Measurements from ENCODE around the gene FGF11. TPM values are rescaled to one million over a fixed set of nuclear protein-coding genes. Genes with fewer than 3 reads are reported as not detected.

The FGF11 gene
- total and polyA plus RNA-seq, 2 donors (not counting 3 experiments of a cell fraction or from before 2014, with no cell fraction given), result 0.70 TPM; not detected in 1

DNA sequence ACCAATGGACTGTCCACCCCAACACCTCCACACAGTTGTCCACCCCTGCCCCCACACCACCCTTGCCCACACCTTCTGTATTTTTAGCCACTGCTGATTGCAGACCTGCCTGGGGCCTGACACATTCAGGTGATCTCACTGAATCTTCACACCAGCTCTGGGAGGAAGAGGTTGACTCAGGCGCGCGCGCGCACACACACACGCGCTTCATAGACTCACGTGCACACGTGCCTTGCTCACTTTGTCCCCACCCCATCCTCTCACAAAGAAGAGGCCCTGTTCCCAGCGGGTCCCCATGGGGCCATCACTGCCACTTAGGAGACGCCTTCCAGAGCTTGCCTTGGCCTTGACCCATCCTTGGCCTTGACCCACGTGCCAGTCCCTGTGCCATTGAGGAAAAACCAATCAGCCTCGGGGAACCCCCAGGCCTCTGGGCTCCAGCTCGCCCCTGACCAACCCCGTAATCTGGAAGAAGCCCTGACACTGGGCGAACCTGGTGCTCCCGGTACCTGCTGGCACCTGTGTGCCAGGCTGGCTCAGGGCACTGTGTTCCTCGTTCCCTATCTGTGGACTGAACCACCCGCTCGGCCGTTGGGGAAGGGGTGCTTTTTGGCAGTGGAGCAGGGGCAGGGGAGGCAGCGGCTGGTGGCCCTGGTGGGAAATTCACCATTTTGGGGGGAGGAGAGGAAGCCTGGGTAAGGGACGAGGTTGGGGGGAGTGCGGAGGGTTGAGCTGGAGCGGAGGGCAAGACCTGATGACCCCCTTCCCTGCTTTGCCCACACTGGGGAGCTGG is 28.5 kb upstream of the FGF11 start:
- H4K20me1 ChIP-seq (replicated peaks; ENCODE audit: control insufficient read depth, extremely low read depth, insufficient read depth, low read length), result no peaks in the 10 kb centered on the region
- no peaks in the 10 kb centered on the region for H3K9me3 ChIP-seq (replicated peaks; ENCODE audit: control insufficient read depth, insufficient read depth, low read length)
- no peaks in the 10 kb centered on the region for H3K9me1 ChIP-seq (replicated peaks; ENCODE audit: control insufficient read depth, extremely low read depth, insufficient read depth, low read length)
- dilution Hi-C loops (cut with MboI; ENCODE audit: extremely low pct_ligation_motif_present, low sequenced_read_pairs) (no loop called here), intact Hi-C loops (cut with micrococcal nuclease) (no loop called here)
- H2AFZ ChIP-seq (ENCODE audit: low read depth, low read length), result no peak overlapping the region
- H3K9ac ChIP-seq (replicated peaks; ENCODE audit: extremely low read depth, insufficient read depth, low read length), result no peak overlapping the region
- H3K36me3 ChIP-seq (ENCODE audit: control insufficient read depth in 2 of 2, extremely low read depth in 1 of 2, insufficient read depth in 2 of 2, low read length in 2 of 2), result peaks cover 0 to 17% of the 10 kb centered on the region in 2 experiments
- BruUV-seq (replicated peaks), result no TSS peak
- ChIA-PET POLR2A (no interaction called here), CTCF (no interaction called here)
- no peaks in the 10 kb centered on the region for H3K27me3 ChIP-seq (ENCODE audit: control insufficient read depth in 2 of 2, insufficient read depth in 2 of 2, low read length in 2 of 2)
- H3K4me3 ChIP-seq (replicated peaks in 1 of 3; ENCODE audit: insufficient read depth in 1 of 3, low read depth in 1 of 3, low read length in 3 of 3), result no peak overlapping the region
- H3K4me2 ChIP-seq (ENCODE audit: insufficient read depth, low read length), result no peak overlapping the region
- H3K27ac ChIP-seq (ENCODE audit: insufficient read depth, low read depth, low read length), result no peak overlapping the region
- no peak for DNase-seq (ENCODE audit: low read depth, low spot score)
- no peaks in the 10 kb centered on the region for H3K79me2 ChIP-seq (ENCODE audit: control insufficient read depth, insufficient read depth, low read length)
- TF ChIP-seq FOS (IDR thresholded peaks at IDR 0.05; ENCODE audit: borderline replicate concordance, insufficient read depth, low read length), result no peak
- no peak for TF ChIP-seq EZH2 (IDR thresholded peaks at IDR 0.05; ENCODE audit: borderline replicate concordance, low read depth, low read length, severe bottlenecking)
- no peak for TF ChIP-seq POLR2AphosphoS5 (IDR thresholded peaks at IDR 0.05; ENCODE audit: insufficient read depth, low read depth, low read length)
- TF ChIP-seq POLR2A (IDR thresholded peaks at IDR 0.05; ENCODE audit: low read depth, low read length), result no peak
- no peak for TF ChIP-seq MYC (IDR thresholded peaks at IDR 0.05; ENCODE audit: low read depth, low read length)
- TF ChIP-seq GATA2 (IDR thresholded peaks at IDR 0.05; ENCODE audit: insufficient read depth, insufficient read length, low read depth, low read length), result no peak
- TF ChIP-seq, protein P1, sequence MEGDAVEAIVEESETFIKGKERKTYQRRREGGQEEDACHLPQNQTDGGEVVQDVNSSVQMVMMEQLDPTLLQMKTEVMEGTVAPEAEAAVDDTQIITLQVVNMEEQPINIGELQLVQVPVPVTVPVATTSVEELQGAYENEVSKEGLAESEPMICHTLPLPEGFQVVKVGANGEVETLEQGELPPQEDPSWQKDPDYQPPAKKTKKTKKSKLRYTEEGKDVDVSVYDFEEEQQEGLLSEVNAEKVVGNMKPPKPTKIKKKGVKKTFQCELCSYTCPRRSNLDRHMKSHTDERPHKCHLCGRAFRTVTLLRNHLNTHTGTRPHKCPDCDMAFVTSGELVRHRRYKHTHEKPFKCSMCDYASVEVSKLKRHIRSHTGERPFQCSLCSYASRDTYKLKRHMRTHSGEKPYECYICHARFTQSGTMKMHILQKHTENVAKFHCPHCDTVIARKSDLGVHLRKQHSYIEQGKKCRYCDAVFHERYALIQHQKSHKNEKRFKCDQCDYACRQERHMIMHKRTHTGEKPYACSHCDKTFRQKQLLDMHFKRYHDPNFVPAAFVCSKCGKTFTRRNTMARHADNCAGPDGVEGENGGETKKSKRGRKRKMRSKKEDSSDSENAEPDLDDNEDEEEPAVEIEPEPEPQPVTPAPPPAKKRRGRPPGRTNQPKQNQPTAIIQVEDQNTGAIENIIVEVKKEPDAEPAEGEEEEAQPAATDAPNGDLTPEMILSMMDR (IDR thresholded peaks at IDR 0.05; ENCODE audit: extremely low read depth in 1 of 2, insufficient read depth in 1 of 2, low read depth in 1 of 2, low read length in 2 of 2), result no peak
- TF ChIP-seq JUN (IDR thresholded peaks at IDR 0.05; ENCODE audit: borderline replicate concordance, insufficient read depth, insufficient read length, low read depth), result no peak
- TF ChIP-seq, protein P2, sequence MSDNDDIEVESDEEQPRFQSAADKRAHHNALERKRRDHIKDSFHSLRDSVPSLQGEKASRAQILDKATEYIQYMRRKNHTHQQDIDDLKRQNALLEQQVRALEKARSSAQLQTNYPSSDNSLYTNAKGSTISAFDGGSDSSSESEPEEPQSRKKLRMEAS (IDR thresholded peaks at IDR 0.05; ENCODE audit: insufficient read depth, insufficient read length), result no peak
- FAIRE-seq, result no peak
- no peaks in the 10 kb centered on the region for H3K4me1 ChIP-seq (ENCODE audit: control insufficient read depth, extremely low read depth, insufficient read depth, low read length)
